Stimulated activated CD4-positive, alpha-beta T cell treated with anti-CD3 and anti-CD28 coated beads, Interleukin-4, amount 100 ng/mL, for 48 hours (primary cell): ENCODE measurements around the gene GRID2.

Experiments used
- DNase-seq, 2 donors: peaks; one replicate each; pipeline ENCODE4 v3.0.0-alpha.2; 2020; ENCODE audit warnings: low read depth in 2 of 2

The GRID2 gene

DNA sequence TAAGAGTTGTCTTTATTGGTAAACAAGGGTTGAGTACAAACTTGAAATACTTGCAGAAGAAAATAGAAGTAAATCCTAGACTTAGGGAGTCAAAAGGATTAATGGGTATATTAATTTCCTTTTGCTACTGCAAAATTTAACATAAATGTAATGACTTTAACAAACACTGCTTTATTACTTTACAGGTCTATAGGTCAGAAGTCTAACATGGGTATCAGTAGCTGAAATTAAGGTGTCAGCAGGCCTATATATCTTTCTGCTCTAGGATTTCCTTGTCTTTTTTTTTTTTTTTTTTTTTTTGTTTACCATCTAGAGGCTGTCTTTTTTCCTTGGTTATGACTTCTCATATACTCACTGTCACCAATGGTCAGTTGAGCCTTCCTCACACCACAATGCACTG lies 220.4 kb downstream of the GRID2 start:
- no peak for DNase-seq

DNA sequence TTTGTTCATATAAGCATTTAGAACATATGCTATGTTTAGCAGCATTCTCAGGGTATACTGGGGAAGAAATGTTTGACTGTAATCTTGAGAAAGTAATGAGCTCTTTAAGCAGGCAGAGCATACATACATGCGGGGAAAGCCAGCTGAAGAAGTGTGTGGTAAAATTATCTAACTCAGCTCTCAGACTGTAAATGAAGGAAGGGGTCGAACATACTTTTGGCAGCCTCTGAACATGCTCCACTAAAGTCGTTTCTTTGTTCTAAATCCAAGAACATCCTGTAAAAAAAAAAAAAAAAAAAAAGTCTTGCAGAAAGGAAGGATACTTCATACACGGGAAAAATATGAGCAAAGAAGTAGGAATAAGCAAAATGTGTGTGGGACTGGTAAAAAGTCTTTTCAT lies 224.8 kb downstream of the GRID2 start:
- no peak for DNase-seq

DNA sequence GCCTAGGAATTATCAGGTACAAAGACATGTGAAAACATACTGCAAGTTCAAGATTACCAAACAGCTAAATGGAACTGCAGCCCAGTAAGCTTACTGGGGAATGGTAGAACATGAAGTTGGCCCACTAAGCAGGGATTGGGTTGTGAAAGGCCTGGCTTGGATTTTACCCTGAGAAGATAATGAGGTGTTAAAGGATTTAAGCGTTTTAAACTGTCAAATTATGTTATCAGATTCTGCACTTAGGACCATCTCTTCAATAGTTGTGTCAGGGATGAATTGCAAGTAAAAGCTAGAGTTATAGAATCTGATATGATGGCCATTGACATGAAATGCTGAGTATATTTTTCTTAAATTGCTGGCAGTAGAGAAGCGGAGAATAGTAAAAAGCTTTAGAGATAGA lies 225.7 kb downstream of the GRID2 start:
- no peak for DNase-seq

GRCh38 chr4:92535599-92535998 lies 231.8 kb downstream of the GRID2 start:
- DNase-seq, result no peak

DNA sequence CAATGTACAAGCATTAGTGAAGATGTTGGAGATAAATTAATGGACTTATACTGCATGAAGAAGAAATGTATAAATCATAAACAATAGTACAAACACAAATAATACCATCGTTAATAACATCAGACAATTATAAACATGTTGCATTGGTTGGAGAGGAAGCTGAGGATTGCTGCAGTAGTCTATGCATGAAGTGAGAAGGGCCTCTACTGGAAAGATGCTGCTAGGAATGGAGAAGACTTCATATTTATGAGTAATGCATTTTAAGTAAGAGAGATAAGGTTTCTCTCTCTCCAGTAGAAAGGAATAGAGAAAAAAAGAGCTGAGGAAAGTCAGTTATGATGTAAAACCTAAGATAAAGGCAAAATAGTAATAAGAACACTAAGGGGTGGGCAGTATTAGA lies 247.8 kb downstream of the GRID2 start:
- no peak for DNase-seq

GRCh38 chr4:92566269-92566668 lies 262.5 kb downstream of the GRID2 start:
- DNase-seq, result no peak

DNA sequence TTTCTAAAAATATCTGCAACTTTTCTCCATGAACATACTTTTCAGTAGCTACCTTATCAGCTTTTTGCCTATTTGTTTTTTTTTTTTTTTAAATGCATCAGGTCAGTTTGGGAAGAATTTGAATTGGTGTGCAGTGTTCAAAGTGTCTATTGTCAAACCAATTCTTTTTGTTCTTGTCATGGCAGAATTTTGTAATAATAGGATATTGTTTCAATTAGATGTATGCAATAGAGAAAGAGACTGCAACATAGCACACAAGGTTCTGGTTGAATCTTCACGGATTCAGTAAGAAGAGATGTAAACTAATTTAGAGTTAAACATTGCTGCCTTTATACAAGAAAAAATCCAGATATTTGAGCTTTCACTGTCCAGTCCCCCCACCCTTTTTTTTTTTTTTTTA lies 277.1 kb downstream of the GRID2 start:
- no peak for DNase-seq

GRCh38 chr4:92599044-92599443 lies 295.3 kb downstream of the GRID2 start:
- no peak for DNase-seq

DNA sequence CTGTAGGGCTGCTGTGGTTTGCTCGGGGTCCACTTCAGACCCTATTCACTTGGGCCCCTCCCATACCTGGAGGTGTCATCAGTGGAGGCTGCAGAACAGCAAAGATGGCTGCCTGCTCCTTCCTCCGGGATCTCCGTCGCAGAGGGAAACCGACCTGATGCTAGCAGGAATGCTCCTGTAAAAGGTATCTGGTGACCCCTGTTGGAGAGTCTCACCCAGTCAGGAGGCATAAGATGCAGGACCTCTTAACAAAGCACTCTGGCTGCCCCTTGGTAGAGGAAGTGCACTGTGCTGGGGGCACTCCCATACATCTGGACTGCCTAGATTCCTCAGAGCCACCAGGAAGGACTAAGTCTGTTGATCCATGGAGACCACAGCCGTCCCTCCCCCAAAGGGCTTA lies 296.9 kb downstream of the GRID2 start:
- DNase-seq, result no peak

DNA sequence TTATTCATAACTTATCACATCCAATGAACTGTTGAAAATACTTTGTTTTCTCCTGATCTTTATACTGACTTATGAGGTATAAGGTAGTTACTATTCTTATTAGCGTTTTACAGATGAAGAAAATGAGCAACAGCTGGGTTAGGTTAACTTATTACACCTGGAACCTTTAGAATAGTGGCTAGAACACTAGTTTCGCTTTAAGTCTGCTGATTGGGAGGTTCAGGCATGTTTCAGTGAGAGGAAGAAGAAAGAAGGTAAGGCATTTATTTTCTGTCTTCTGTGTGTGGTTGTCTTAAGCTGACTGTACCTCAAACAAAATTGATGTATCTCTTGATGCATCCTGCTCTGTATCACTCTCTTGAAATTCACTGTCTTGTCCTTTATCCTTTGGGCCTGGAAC lies 302.5 kb downstream of the GRID2 start:
- DNase-seq, result no peak

DNA sequence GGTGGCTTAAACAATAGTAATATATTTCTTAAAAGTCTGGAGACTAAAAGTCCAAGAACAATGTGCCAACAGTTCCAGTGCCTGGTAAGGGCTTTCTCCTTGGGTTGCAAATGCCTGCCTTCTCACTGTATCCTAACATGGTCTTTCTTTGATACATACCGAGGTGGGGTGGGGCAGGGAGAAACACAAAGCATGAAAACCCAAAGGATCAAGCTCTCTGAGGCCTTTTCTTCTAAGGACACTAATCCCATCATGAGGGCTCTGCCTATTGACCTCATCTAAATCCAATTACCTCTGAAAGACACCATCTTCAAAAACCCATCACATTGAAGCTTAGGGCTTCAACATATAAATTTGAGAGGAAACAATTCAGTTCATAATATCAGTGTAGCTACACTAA lies 311.3 kb downstream of the GRID2 start:
- DNase-seq, result no peak

DNA sequence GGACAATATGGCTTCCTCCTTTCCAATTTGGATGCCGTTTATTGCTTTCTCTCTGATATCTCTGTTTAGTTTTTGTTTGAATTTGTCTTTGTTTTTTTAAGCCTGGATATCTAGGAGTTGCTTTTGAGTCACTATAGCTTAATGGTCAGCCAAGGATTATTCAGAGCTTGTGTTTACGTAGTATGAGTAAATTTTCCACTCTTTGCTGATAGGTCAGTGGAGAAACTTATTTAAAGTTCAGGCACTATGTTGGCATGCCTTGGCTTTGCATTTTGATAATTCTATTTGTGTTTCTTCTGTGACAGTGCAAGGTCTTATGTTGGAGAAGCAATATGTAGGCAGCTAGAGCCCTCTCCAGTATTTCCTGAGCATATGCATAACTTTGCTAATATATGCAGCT lies 315.2 kb downstream of the GRID2 start:
- no peak for DNase-seq

- DNase-seq, result no peak
Observed at GRCh38 chr4:92629302-92629701, 325.5 kb downstream of the GRID2 start.

GRCh38 chr4:92634882-92635281 lies 331.1 kb downstream of the GRID2 start:
- no peak for DNase-seq

DNA sequence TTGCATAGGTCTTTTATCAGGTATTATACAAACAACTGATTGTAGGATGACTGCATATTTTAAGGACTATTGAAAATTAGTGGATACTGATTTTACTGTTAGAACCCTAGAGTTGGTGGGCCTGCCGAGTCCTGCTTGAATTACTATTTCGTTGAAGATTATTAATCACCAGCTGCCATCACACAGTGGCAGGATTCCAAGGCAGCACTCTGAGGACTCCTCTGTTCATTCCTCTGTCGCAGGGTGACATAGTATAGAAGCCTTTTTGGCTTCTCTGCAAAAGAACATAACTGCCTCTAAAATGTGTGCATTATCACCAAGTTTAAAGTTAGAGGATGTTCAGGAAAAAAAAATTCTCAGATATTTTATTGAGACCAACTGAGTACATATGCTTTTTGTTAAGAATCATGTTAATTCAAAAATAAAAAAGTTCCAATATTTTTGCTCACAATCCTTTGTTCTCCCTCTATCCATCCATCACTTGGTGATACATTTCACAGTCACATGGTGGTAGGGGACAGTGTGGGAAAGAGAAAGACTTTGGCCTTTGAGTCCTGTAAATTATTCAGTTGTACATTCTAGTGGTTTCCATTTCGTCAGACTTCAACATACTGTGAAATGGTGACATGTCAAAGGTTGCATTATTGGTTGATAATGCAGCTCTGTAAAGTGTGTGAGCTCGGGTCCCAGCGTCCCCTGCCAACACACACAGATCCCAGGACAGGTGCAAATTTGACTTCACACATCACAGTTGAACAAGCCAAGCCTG lies 332.5 kb downstream of the GRID2 start:
- no peak for DNase-seq

GRCh38 chr4:92641409-92641808 lies 337.6 kb downstream of the GRID2 start:
- DNase-seq, result no peak

- no peak for DNase-seq
Observed at GRCh38 chr4:92646826-92647225, 343.1 kb downstream of the GRID2 start.

- DNase-seq, result no peak
Observed at GRCh38 chr4:92651536-92651935, 347.8 kb downstream of the GRID2 start.

GRCh38 chr4:92654084-92654483 lies 350.3 kb downstream of the GRID2 start:
- no peak for DNase-seq

- DNase-seq, result no peak
Observed at GRCh38 chr4:92657695-92658094, 353.9 kb downstream of the GRID2 start.

DNA sequence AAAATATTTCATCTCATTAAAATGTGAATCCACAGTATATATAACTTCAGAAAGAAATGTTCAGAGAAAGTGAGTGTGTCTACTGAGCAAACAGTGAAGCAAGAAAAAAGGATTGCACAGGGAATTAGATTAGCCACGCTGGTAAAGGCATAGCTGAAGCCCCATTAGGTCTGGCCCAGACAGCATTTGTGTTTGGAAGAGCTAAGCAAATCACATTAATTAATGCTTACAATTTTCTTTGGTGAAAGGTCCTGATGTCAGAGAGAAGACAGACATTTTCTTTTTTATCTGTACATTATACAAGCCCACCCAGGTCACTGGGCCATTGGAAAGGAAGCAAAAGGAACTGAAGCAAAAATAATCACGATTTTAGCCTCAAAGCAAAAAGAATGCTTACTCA lies 354.6 kb downstream of the GRID2 start:
- DNase-seq, result no peak

DNA sequence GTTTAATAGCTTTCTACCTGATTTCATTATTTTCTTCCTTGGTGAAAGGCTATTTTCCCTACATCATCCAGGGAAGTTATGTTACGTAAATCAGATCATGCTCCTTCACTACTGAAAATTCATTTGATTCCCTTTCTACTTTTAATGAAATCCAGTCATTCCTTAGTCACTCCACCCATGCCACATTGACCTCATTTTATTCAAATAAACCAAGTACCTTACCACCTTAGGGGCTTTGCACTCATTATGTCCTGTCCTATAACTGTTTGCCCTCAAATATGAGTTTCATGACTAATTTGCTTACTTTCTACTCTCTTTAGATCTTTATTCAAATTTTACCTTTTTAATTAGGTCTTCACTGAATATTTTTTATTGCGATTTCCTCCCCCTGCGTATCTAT lies 374.0 kb downstream of the GRID2 start:
- no peak for DNase-seq

- no peak for DNase-seq
Observed at GRCh38 chr4:92678292-92678691, 374.5 kb downstream of the GRID2 start.

- DNase-seq, result no peak
Observed at GRCh38 chr4:92679149-92679548, 375.4 kb downstream of the GRID2 start.
